Natural killer cell (primary cell): Measurements from ENCODE around the gene AQP7. TPM values are rescaled to one million over a fixed set of nuclear protein-coding genes. Genes with fewer than 3 reads are reported as not detected.

Experiments
- ATAC-seq, 3 donors: fragments of 150-1000 bp in 2 of 3; fragments of 200-7000 bp in 1 of 3; cut with Tn5 transposase; 1 replicate in 1 of 3; 2 replicates in 2 of 3; pipeline ENCODE4 v1.10.0; 2021; ENCODE audit warnings: mild to moderate bottlenecking in 2 of 3, moderate library complexity in 2 of 3
- DNase-seq, 2 donors: peaks; one replicate each; pipeline versions ENCODE4 v3.0.0 to v3.0.0-alpha.2; 2013 to 2021; ENCODE audit warnings: mixed read lengths in 1 of 2
- H3K27ac ChIP-seq: one replicate; pipeline ENCODE4 v1.5.1; 2013; ENCODE audit warnings: mild to moderate bottlenecking, low read length
- H3K27me3 ChIP-seq: one replicate; pipeline ENCODE4 v1.6.1; 2013; ENCODE audit warnings: low read length; ENCODE audit not compliant: control insufficient read depth, insufficient read depth
- H3K36me3 ChIP-seq: one replicate; pipeline ENCODE4 v1.6.1; 2013; ENCODE audit warnings: low read length; ENCODE audit not compliant: control insufficient read depth, insufficient read depth
- H3K4me1 ChIP-seq: one replicate; pipeline ENCODE4 v1.6.1; 2013; ENCODE audit warnings: low read length; ENCODE audit not compliant: control insufficient read depth, insufficient read depth
- H3K4me3 ChIP-seq: one replicate; pipeline ENCODE4 v1.5.1; 2013; ENCODE audit warnings: low read length
- H3K9me3 ChIP-seq: one replicate; pipeline ENCODE4 v1.6.1; 2013; ENCODE audit warnings: low read length; ENCODE audit not compliant: control insufficient read depth, insufficient read depth
- H3K27ac Mint-ChIP-seq, 2 donors: one replicate each; pipeline ENCODE4 v1.8.0; 2022; ENCODE audit warnings: mild to moderate bottlenecking in 2 of 2, mixed read lengths in 2 of 2, moderate library complexity in 1 of 2
- H3K27me3 Mint-ChIP-seq, 2 donors: one replicate each; pipeline ENCODE4 v1.8.0; 2022; ENCODE audit warnings: low read depth in 2 of 2, mixed read lengths in 2 of 2
- H3K36me3 Mint-ChIP-seq: one replicate; pipeline ENCODE4 v1.8.0; 2022; ENCODE audit warnings: mixed read lengths
- H3K4me1 Mint-ChIP-seq, 2 donors: one replicate each; pipeline ENCODE4 v1.8.0; 2022; ENCODE audit warnings: mixed read lengths in 2 of 2
- H3K4me3 Mint-ChIP-seq: one replicate; pipeline ENCODE4 v1.8.0; 2022; ENCODE audit warnings: mild to moderate bottlenecking, moderate library complexity, mixed read lengths
- H3K9me3 Mint-ChIP-seq, 2 donors: one replicate each; pipeline ENCODE4 v1.8.0; 2022; ENCODE audit warnings: mixed read lengths in 2 of 2
- CTCF ChIP-seq: fragments of 200-600 bp; IDR thresholded peaks from one replicate; pipeline ENCODE4 v1.8.0; 2022; ENCODE audit warnings: antibody characterized with exemption
- WGBS: methylation state at CpG from one replicate; pipeline ENCODE4 v1.1.7; 2013; ENCODE audit warnings: missing lambda C conversion rate; ENCODE audit not compliant: insufficient coverage; 5-methylcytosine and 5-hydroxymethylcytosine counted together
- intact Hi-C: fragments of 100-400 bp; cut with micrococcal nuclease; formaldehyde crosslinking; loops from one replicate; pipeline ENCODE4 v1.14.2; 2022
- total RNA-seq, 4 donors: library from RNA; stranded (reverse); fragments of 120-200 nt in 1 of 4; gene quantifications; one replicate each; pipeline versions ENCODE4 v1.2.3 to v1.2.4, GENCODE V29; 2013 to 2022

Gene AQP7
- total RNA-seq, 3 donors from 2014 or later (not counting 1 experiment from before 2014, with no cell fraction given) = not detected

DNA sequence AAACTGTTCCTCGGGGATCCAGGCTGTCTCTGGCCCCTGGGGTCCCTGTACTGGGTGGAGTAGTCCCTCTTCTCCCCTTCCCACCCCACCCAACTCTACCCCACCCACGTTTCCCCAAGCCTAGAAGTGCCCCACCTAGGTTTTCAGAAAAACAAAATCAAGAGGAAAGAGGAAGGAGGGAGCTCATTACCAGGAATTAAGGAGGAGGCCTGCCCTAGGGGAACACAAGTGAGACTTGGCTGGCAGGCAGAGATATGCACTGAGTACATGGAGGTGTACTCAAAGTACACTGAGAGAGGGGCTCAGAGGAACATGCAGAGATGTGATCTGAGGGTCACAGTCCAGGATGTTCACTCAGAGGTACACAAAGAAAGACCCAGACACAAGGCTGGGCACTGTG, 34.8 kb upstream of the AQP7 start:
- no peak for TF ChIP-seq CTCF
- no peak overlapping the region for H3K4me3 ChIP-seq
- no peaks in the 10 kb centered on the region for H3K36me3 ChIP-seq
- Mint-ChIP-seq H3K36me3 (no peaks in the 10 kb centered on the region), H3K4me1 (no peaks in the 10 kb centered on the region), H3K9me3 (no peaks in the 10 kb centered on the region), H3K4me3 (no peak overlapping the region), H3K27ac (no peak overlapping the region), H3K27me3 (no peaks in the 10 kb centered on the region)
- 100% methylated on average over 1 of the region's 2 CpGs for whole genome bisulfite sequencing
- H3K4me1 ChIP-seq = no peaks in the 10 kb centered on the region
- no peaks in the 10 kb centered on the region for H3K9me3 ChIP-seq
- intact Hi-C loops = no loop called here
- no peaks in the 10 kb centered on the region for H3K27me3 ChIP-seq
- ATAC-seq (no peak), DNase-seq (no peak)
- no peak overlapping the region for H3K27ac ChIP-seq

DNA sequence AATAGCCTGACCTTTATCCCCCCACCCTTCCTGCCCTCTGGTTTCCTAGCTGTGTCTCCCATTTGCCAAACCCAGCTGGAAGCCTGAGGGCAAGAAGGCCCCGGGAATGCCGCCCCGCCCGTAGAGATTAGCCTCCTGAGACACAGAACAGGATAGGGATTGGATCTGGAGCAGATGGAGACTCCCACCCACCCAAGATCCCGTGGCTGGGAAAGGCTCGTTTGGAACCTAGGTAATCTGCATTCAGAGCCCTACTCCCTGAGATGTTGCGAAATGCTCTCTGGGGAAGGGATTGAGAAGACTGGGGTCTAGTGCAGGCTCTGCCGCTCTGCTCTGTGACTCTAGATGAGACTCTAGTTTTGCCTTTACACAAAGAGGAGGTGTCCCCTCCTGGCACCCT, 34.1 kb upstream of the AQP7 start:
- no peaks in the 10 kb centered on the region for H3K9me3 ChIP-seq
- H3K27ac ChIP-seq = no peak overlapping the region
- no peak for ATAC-seq
- Mint-ChIP-seq H3K4me3 (no peak overlapping the region), H3K27ac (no peak overlapping the region), H3K27me3 (no peaks in the 10 kb centered on the region), H3K9me3 (no peaks in the 10 kb centered on the region), H3K4me1 (no peaks in the 10 kb centered on the region), H3K36me3 (no peaks in the 10 kb centered on the region)
- WGBS = 92% methylated on average over 7 of the region's 8 CpGs
- no peaks in the 10 kb centered on the region for H3K36me3 ChIP-seq
- intact Hi-C loops = no loop called here
- no peaks in the 10 kb centered on the region for H3K27me3 ChIP-seq
- TF ChIP-seq CTCF = no peak
- DNase-seq = no peak
- no peaks in the 10 kb centered on the region for H3K4me1 ChIP-seq
- H3K4me3 ChIP-seq = no peak overlapping the region

- ATAC-seq = no peak
- H3K27ac ChIP-seq = no peak overlapping the region
Observed at GRCh38 chr9:33435821-33436277, 33.5 kb upstream of the AQP7 start.

More at GRCh38 chr9:33435821-33436277, 33.5 kb upstream of the AQP7 start:
- H3K27me3 Mint-ChIP-seq = no peaks in the 10 kb centered on the region
- no peak for DNase-seq
- no peaks in the 10 kb centered on the region for H3K9me3 ChIP-seq
- no peaks in the 10 kb centered on the region for H3K9me3 Mint-ChIP-seq
- intact Hi-C loops = no loop called here
- 89% methylated on average over 8 of the region's 8 CpGs for WGBS
- no peak overlapping the region for H3K4me3 ChIP-seq
- no peaks in the 10 kb centered on the region for H3K36me3 ChIP-seq
- H3K4me3 Mint-ChIP-seq = no peak overlapping the region
- H3K27me3 ChIP-seq = no peaks in the 10 kb centered on the region
- no peaks in the 10 kb centered on the region for H3K36me3 Mint-ChIP-seq
- H3K27ac Mint-ChIP-seq = no peak overlapping the region
- no peaks in the 10 kb centered on the region for H3K4me1 Mint-ChIP-seq
- no peaks in the 10 kb centered on the region for H3K4me1 ChIP-seq
- TF ChIP-seq CTCF = no peak
